ELR (cell line): ENCODE measurements around the gene CIDEA.
"Not testable (repeated sequence)": the region's sequence is repeated elsewhere in the genome, so short reads cannot be mapped to it uniquely, and the experiment has no call there.

Experiments
- DNase-seq: peaks from one replicate; pipeline ENCODE4 v3.0.0-alpha.2; 2015; ENCODE audit warnings: low read depth

CIDEA gene, protein sequence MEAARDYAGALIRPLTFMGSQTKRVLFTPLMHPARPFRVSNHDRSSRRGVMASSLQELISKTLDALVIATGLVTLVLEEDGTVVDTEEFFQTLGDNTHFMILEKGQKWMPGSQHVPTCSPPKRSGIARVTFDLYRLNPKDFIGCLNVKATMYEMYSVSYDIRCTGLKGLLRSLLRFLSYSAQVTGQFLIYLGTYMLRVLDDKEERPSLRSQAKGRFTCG

DNA sequence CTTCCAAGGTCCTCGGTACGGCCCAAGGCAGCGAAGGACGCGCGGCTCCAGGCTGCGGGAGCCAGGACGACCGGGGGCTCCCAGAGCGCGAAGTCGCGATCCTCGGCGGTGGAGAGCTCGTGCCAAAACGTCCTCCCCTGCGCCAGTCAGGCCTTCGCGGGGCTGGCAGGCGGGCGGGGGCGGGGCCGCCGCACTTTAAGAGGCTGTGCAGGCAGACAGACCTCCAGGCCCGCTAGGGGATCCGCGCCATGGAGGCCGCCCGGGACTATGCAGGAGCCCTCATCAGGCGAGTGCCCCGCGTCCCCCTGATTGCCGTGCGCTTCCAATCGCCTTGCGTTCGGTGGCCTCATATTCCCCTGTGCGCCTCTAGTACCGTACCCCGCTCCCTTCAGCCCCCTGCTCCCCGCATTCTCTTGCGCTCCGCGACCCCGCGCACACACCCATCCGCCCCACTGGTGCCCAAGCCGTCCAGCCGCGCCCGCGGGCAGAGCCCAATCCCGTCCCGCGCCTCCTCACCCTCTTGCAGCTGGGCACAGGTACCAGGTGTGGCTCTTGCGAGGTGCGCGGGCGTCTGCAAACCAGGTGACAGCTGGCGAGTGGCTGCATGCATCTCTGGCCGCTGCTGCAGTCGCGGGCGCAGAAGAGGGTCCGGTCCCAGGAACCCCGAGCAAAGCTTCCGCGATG, at the start of gene CIDEA:
CIDEA (plus strand) TSS at position 226 of the 684 bp plus-strand sequence; CDS start at position 249, 23 bp downstream.
- peak; percentile 38 for DNase-seq

DNA sequence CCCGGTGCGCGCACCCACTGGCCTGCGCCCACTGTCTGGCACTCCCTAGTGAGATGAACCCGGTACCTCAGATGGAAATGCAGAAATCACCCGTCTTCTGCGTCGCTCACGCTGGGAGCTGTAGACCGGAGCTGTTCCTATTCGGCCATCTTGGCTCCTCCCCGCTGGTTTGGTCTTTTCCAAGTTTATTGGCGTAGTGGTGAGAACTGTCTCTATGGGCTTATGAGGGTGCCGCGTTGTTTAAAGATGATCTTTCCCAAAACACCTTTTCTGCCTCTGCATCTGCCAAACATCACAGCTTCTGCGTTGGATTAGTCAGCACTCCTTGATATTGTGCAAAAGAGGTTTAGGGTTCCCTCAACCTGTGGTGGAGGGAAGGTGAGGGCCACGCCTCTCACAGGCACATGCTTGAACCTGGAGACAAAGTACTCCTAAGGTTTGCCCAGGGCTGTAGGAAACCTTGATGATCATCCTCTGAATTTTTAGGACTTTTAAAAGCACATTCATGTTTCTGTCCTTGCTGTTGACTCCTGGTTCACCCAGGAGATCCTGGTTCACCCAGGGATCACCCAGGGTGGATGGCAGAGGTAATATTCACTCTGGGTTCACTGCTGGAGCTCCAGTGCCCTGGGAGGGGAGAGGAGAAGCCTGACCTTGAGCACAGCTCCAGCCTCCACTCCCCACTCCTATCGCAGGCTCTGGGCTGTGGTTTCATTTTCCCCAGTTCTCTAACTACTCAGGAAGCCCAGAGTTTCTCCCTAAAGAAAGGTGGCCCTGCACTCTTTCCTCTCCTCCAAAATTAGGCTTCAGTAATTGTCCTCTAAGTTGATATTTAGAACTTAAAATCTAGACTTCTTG, 45.6 kb upstream of the CIDEA start:
- DNase-seq: not testable (repeated sequence)

DNA sequence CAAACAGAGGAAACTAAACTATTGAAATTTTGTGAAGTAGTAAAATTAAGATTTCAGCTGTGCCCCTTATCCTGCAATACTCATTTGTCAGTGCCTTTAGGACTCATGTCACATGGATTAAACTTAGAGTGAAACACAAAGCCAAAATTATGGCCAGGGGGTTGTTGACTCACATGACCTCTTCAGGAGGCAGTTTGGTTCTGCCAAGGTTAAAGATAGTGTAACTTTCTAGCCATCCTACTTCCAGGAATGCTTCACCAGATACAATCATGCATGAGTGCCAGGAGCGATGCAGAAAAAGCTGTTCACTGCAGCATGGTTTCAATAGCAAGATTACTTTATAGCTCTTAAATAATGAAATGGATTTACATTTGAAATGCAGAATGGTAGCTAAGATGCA, 41.9 kb upstream of the CIDEA start:
- not testable (repeated sequence) for DNase-seq

DNA sequence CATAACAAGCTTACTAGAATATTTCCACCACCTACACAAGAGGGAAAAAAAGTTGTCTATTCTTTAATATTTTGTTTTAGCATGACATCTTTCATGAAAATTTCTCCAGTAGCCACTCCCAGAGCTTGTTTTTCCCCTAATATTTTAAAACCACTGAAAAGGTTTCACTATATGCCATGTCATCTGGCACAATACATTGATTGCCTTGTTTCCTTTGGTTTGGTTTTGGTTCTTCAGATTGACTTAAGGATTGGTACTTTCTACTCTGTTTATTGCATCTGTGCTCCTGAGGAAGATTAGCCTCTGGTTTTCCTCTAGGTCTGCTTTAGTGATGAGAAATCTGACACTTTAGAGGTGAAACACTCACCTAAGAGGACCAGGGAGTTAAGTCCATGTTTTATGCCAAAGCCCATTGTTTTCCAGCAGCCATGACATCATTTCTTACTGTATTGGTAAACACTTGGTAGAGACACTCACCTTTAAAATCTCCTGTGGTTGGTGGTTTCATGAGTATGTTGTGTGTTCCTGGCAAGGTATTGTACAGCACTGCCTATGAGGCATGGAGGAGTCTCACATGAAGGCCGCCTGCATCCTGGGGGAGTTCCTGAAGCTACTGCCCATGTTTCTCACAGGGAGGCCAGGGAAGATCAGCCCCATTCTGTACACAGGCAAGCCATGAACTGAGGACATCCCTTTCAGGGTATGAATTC, 39.7 kb upstream of the CIDEA start:
- DNase-seq: not testable (repeated sequence)

DNA sequence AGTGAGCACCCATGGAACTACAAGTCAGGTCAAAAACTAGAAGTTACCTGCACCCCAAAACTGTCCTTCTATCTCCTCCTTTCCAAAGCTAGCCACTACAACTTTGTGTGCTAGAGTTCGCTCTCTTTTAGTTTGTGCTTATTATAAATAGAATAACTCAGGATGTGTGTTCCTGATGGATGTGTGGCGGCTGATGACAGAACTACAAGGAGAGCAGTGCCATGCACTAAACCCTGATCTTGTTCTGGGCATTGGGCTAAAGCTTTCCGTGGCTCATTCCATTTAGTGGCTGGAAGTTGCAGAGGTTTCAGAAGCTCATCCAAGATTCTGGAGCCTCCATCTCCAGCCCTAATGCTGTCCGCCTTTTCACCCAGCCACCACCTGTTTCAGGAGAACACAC, 37.7 kb upstream of the CIDEA start:
- not testable (repeated sequence) for DNase-seq

DNA sequence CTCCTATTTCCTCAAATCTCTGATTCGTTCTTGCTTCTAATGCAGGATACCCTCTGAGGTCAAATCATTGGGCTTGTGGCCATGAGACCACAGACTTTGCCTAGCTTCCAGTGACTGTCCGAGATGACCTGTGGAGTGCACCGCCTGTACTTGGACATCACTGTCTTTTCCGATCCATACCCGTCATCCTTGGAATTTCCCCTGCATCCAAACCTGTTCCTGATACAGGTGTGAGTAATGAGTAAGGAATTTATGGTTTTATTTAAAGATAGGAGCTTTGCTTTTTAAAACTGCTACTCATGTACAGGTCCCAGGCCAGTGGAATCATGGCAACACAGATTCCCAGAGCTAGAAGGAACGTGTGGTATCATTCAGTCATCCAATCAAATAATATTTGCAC, 35.6 kb upstream of the CIDEA start:
- DNase-seq: peak; percentile 39

DNA sequence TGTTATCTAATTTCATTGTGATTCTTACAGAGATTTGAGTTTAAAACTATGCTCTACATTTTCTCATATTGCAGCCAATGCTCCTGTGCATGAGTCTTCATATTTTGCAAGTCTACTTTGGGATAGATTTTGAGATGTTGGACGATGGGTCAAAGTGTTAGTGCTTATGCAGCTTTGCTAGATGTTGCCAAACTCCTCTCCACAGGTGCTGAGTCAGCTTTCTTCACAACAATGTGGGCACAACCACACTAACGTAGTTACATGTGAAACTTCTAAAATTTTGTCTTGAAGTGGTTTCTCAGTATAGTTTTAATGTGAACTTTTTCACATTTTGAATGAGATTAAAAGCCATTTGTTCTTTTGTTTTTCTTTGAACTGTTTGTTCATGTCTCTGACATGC, 32.1 kb upstream of the CIDEA start:
- DNase-seq: not testable (repeated sequence)

DNA sequence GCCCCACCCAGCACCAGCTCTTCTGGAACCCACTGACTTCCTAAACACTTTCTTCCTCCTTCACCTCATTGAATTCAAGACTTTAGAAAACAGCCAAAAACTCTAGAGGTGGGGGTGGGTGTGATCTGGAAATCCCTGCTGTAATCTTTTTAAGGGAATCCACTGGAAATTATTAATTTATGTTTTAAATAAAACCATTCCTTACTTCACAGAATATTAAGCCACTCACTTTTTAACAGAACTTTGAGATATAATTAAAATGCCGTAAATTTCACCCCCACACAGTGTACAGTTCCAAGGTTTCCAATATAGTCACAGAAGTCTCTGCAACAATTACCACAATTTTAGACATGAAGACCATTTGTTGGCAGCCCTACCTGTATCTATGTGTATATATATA, 30.8 kb upstream of the CIDEA start:
- DNase-seq: not testable (repeated sequence)

DNA sequence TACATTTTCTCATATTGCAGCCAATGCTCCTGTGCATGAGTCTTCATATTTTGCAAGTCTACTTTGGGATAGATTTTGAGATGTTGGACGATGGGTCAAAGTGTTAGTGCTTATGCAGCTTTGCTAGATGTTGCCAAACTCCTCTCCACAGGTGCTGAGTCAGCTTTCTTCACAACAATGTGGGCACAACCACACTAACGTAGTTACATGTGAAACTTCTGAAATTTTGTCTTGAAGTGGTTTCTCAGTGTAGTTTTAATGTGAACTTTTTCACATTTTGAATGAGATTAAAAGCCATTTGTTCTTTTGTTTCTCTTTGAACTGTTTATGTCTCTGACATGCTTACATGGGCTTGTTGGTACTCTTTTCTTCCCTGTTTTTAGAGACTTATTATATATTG, 27.4 kb upstream of the CIDEA start:
- DNase-seq: not testable (repeated sequence)

DNA sequence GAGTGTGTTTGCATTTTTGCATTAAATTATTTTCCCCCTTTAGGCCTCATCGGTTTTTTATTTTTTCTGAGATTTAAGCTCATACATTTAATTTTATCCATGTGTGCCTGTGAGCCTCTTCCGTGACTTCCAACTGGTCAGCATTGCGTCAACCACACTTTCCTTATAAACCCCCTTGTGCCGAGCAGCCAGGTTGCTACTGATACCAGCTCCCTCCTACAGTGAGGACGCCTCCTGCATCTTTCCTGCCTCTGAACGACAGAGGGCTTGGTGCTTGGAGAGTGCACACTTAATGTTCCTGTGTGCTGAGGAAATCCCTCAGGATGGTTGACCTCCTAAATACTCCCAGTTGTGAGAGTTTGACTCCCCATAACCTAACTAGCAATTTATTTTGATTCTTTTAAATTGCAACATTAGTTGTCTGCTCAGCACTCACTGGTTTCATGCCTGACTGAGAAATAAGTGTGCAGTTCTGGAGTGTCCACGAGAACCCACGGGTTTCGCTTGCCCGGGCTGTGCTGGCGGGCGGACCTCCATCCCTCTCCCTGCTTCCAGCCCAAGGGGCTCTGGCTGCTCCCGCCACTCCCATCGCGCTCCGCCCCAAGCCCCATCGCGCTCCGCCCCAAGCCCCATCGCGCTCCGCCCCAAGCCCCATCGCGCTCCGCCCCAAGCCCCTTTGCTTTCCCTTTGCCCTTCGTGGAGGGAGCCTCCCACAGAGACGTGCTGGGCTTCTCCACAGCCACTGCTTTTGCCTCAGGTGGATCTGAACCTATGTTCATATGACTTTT, 26.6 kb upstream of the CIDEA start:
- DNase-seq: not testable (repeated sequence)

DNA sequence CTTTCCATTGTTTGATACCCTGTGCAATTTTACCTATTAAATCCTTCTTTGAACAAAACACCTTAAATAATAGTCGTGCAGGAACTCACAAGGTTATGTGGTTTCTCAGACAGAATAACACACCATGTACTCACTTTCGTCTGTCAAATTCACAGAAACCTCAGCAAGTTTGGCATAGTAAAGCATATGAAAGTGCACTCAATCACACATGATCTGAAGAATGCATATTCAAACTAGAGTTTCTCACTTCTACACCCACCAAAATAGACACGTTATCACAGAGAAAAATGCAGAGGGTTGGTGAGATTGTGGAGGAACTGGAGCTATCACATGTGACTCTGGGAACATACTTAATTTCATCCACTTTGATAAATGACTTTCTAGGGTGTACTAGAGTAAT, 25.9 kb upstream of the CIDEA start:
- DNase-seq: not testable (repeated sequence)

DNA sequence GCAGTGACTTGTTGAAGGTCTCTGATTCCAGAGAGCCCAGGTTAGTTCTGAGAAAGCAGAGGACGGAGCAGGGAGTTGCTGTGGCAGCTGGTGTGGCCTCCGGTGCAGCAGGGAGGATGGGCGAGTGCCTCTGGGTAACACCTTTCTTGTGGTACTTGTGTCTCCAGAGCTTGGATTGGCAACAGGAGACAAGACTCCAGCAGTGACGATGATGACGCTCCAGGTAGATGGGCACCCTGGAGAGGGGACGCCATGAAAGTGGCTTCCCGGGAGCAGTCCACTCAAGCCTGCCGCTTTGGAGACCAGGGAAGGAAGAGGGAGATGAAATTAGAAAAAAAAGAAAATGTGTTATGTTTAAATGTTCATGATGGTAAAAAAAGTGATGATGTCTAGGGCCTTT, 23.6 kb upstream of the CIDEA start:
- DNase-seq: not testable (repeated sequence)

DNA sequence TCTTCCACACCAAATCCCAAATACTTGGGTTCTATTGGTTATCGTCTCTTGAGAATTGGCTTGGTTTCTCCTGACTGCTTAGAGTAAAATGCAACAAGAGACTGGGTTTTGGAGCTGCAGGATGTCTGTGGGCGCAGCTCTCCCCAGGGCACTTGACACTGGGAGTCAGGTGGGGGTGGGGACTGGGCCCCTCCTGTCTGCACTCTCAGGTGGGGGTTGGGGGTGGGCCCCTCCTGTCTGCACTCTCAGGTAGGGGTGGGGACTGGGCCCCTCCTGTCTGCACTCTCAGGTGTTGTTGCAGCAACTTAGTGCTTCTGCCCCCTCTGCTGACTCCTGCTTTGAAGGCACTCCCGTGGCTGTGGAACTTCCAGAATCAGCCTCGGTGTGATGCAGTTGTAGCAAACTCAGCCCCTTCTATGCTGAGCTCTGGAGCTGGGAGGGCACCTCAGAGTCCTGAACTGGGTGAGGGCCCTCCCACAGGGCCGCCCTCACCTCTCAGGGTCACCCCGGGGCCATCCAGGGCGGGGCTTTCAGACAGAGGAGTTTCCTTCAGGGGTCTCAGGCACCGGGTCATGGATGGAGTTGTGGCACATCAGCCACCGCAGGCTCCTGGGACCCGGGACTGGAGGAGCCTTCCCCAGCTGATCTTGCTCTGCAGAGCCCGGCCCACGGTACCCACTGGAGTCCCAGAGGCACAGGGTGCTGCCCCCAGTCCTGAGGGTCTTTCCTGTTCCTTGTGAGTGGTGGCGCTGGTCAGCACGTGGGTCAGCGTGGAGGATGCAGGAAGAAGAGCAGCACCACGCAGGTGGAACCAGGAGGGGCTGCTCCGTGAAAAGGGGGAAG, 22.9 kb upstream of the CIDEA start:
- DNase-seq: no peak

DNA sequence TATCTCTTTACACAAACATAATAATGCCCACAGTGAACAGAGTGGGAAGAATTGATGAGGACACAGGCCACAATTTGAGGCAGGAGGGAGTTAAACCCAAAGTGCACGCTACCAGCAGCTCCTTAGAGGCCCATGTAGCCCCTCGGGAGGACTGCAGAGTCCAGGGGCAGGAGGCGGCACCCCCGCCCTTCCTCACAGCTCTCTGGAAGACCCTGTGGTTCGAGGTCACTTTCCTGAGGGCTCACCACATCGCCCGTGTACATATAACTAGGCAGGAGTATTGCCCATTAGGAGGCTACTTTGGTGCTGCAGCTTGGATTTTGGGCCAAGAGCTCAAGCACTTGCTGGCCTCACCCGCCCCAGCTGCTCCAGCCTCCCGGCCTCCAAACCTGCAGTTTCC, 22.2 kb upstream of the CIDEA start:
- no peak for DNase-seq

DNA sequence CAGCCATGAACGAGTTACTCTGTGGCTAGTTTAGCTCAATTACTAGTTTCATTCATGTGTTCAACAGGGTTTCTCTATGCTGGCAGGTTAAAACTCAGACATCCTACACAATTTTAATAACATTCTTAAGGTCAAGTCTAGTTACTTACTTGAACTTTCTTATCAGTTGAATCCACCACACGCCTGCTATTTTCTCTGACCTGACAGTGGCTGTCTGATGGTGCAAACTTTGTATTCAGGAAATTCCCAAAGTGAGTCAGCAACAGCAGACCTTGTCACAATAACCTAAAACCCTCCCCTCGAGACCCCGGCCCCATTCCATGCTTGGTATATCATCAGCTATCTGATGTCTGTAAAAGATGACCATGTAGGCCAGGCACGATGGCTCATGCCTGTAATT, 20.8 kb upstream of the CIDEA start:
- peak; percentile 44 for DNase-seq

DNA sequence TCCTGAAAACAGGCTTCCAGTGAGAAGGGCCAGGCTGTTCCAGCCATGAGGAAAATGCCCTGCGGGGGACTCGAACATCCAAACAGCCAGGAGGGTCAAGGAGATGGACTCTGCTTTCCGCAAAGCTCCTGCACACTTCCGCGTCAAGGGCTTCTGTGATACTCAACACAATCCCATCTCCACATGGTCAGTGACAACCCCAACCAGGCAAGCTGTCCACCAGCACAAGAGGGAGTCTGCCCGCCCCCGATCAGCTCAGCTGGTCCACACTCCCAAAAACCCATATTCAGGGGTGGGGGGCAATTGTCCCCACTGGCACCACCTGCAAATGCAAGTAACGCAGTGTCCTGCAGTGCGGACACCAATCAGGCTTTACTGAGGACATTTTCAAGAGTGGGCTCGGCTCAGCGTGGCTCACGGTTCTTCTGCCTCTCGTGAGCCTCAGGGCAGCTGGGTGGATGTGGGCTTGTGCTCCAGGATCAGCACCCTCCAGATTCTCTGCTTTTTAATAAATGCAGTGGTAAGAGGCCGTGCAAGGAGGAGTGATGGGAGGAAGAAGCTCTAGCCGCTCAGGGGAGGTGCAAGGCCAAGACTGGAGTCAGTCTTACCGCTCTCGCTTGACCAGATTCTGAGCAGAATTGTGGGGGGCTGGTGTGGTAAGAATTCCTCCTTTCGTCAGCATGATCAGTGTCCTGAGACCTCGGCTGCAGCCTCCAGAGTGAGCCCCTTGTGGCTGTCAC, 19.5 kb upstream of the CIDEA start:
- DNase-seq: no peak

DNA sequence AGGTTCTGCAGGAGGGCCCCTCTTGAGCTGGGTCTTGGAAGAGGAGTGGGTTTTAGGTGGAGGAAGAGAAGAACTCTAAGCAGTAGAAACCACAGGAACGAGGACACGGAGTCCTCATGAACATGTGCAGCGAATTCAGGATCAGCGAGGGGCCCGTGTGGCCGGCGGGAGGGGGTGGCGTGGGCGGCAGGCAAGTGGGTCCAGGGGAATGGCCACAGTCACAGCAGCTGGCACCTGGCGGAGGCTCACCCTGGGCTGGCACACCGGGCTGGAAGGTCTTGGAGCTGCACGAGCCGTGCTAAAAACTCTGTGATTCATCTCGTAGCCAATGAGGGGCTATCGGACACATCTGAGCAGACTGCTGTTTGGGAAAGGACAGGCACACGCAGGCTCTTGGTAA, 18.0 kb upstream of the CIDEA start:
- DNase-seq: no peak

DNA sequence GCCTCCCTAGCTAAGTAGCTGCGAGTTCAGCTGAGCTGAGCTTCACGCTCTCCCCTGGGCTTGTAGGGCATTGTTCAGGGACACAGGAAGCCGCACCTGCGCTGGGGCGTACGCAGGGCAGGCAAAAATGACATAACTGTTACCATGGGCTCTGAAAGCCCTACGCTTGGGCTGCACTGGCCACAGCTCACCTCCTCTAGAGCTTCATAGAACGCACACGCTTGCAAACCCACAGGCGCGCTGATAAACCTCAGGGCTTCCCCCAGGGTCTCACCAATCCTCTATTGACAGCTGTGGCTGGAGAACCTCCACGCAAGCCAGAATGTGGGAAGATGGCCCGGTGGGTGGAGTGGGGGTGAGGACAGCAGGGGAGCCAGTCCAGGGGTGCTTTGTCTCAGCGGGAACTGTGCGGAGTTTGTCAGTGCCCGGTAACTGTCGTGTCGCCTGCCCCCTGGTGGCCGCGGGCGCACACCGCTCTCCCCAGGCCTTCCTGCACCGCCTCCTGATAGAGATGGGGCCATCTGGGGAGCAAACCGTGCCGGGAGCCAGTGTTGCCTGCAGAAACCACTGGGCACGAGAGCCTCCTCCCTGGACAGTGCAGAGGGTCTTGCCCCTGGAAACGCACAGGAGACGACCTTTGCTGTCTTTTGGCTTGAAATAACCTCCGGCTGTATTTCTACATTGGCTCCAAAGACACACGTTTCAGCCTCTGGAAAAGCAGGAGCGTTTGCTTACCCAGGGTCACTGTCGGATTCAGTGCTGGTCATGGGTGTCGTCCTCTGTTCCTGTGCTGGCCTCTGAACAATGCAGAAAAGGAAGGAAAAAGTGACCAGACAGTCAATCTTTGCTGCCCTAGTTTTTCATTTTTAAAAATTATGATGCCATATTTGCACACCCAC, 17.0 kb upstream of the CIDEA start:
- DNase-seq: peak; percentile 71

DNA sequence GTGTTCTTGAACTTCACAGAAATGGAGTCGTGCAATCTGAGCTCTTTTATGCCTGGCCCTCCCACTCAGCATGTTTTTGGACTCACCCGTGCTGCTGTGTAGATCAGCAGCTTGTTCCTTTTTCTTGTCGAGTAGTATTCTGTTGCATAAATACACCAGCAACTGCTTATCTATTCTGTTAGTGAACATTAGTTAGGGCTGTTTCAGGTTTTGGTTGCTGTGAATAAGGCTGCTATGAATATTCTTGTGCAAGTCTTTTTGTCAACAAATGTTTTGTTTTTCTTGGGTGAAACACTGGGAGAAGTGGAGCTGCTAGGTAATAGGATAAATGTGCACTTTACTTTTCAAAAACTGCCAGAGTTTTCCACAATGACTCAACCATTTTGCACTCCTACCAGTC, 15.3 kb upstream of the CIDEA start:
- no peak for DNase-seq
